ENCODE results near the gene R3HDM1.

DNA sequence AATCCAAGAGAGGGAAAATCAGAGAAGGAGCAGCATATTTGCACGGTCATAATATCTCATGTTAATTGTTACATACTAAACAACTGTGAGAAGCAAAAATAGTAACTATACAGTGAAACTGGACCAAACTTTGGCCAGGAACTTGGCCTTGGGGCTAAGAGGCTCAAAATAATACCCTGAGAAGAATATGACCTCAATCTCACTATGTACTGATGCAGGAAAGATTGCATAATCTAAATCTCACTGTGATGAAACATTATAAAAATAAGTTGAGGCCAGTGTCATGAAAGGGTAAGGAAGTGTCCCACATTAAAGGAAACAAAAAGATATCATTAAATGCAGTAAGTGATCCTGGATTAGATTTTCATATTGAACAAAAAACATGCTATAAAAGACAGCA is 36.8 kb upstream of the R3HDM1 start:
- TF ChIP-seq, protein P1, sequence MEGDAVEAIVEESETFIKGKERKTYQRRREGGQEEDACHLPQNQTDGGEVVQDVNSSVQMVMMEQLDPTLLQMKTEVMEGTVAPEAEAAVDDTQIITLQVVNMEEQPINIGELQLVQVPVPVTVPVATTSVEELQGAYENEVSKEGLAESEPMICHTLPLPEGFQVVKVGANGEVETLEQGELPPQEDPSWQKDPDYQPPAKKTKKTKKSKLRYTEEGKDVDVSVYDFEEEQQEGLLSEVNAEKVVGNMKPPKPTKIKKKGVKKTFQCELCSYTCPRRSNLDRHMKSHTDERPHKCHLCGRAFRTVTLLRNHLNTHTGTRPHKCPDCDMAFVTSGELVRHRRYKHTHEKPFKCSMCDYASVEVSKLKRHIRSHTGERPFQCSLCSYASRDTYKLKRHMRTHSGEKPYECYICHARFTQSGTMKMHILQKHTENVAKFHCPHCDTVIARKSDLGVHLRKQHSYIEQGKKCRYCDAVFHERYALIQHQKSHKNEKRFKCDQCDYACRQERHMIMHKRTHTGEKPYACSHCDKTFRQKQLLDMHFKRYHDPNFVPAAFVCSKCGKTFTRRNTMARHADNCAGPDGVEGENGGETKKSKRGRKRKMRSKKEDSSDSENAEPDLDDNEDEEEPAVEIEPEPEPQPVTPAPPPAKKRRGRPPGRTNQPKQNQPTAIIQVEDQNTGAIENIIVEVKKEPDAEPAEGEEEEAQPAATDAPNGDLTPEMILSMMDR (IDR thresholded peaks at IDR 0.05; ENCODE audit: insufficient read depth, low read length, poor library complexity, severe bottlenecking): no peak
- no peak for TF ChIP-seq EZH2phosphoT487 (conservative IDR thresholded peaks at IDR 0.05; ENCODE audit: low read length)
